HG02678 (cell line): ENCODE data around the gene MNAT1.
"Not testable (repeated sequence)": the region's sequence is repeated elsewhere in the genome, so short reads cannot be mapped to it uniquely, and the experiment has no call there.

Source experiments
- ATAC-seq: cut with Tn5 transposase; IDR thresholded peaks from one replicate; pipeline ENCODE4 v1.9.1; 2021; ENCODE audit warnings: mild to moderate bottlenecking, moderate library complexity; ENCODE audit not compliant: unreplicated experiment

MNAT1 gene

GRCh38 chr14:60734465-60735242, at the start of gene MNAT1:
TSS of gene MNAT1 (plus strand) at chr14:60734761. CDS start at chr14:60734863, 102 bp downstream.
- ATAC-seq = peak; percentile 96

GRCh38 chr14:60686865-60687264, 47.7 kb upstream of the MNAT1 start:
- no peak for ATAC-seq

GRCh38 chr14:60691383-60692113, 43.0 kb upstream of the MNAT1 start:
- ATAC-seq = no peak

GRCh38 chr14:60695327-60695726, 39.2 kb upstream of the MNAT1 start:
- ATAC-seq = no peak

GRCh38 chr14:60700598-60700997, 34.0 kb upstream of the MNAT1 start:
- no peak for ATAC-seq

GRCh38 chr14:60705100-60705499, 29.5 kb upstream of the MNAT1 start:
- no peak for ATAC-seq

GRCh38 chr14:60707858-60708257, 26.7 kb upstream of the MNAT1 start:
- ATAC-seq = no peak

- no peak for ATAC-seq
Measured at GRCh38 chr14:60710494-60710893, 24.1 kb upstream of the MNAT1 start.

GRCh38 chr14:60713513-60713912, 21.0 kb upstream of the MNAT1 start:
- ATAC-seq = no peak

GRCh38 chr14:60720391-60720790, 14.2 kb upstream of the MNAT1 start:
- no peak for ATAC-seq

- ATAC-seq = no peak
Measured at GRCh38 chr14:60720962-60721325, 13.6 kb upstream of the MNAT1 start.

- ATAC-seq = no peak
Measured at GRCh38 chr14:60721326-60722106, 13.0 kb upstream of the MNAT1 start.

GRCh38 chr14:60722107-60722356, 12.5 kb upstream of the MNAT1 start:
- ATAC-seq = no peak

- no peak for ATAC-seq
Measured at GRCh38 chr14:60722357-60723115, 12.0 kb upstream of the MNAT1 start.

GRCh38 chr14:60723116-60723906, 11.2 kb upstream of the MNAT1 start:
- ATAC-seq = no peak

- ATAC-seq = peak; percentile 67
Measured at GRCh38 chr14:60723907-60724618, 10.5 kb upstream of the MNAT1 start, which contains the start of gene SIX4. TSS of gene SIX4 (minus strand) at chr14:60724351. CDS start at chr14:60724074, 277 bp downstream.

GRCh38 chr14:60731291-60731690, 3.3 kb upstream of the MNAT1 start:
- not testable (repeated sequence) for ATAC-seq

GRCh38 chr14:60732840-60733483, 1.6 kb upstream of the MNAT1 start:
- ATAC-seq = no peak

GRCh38 chr14:60735416-60735815, 855 bp downstream of the MNAT1 start:
- no peak for ATAC-seq
